HG03103 (cell line): ENCODE measurements around the gene INKA2.

Experiments used
- ATAC-seq: cut with Tn5 transposase; IDR thresholded peaks from one replicate; pipeline ENCODE4 v1.9.1; 2021; ENCODE audit warnings: low read depth; ENCODE audit not compliant: unreplicated experiment

The INKA2 gene

DNA sequence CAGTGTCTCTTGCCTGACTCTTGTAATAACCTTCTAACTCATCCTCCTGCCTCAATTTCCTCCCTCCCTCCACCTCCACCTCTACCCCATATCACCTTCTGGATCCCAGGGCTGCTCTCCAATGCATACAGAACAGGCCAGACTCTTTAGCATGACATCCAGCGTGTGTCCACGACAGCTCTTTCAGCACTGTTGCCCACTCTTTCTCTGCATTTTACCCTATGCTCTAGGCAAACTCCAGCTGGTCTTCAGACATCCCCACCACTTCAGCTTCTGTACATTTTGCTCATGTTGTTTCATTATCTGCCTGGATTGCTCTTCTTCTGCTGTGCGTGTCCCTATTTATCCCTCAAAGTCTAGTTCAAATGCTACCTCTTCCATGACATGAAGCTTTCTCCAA is 4.8 kb downstream of the INKA2 start:
- no peak for ATAC-seq

GRCh38 chr1:111733992-111734341 is 5.2 kb downstream of the INKA2 start:
- no peak for ATAC-seq

DNA sequence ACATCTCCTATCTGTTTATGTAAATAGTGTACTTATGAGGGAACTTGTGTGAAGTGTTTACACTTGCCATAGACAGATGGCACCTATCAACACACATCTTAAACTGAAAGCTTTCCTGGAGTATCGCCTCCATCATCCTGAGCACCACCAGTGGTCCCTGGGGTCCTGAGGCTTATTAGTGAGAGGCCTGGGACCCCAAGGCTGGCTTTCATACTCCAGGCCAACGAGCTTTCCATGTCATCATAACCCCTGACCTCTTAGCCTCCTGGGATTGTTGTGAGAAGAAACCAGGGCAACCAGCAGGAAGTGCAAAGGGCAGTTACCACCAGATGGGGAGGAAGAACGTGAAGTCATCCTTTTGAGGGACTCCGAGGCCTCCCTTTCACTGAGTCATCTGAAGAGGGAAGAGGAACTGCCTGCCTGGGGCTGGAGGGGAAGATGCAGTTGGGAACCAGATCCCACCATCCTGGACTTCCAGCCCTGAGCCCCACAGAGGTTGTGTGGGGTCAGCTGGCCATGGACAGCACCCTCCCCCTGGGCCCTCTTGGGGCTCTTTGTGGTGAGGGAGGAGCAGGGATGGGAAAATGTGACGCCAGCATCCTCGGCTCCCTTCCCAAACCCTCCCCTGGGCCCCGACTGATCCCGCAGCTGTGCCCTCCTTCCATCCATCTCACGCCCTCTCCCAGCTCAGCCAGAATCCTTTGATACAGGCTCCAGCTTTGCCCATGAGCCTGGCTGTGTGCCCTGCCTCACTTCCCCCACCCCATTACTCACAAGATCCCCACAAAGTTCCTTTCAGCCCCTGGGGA is 5.8 kb downstream of the INKA2 start:
- no peak for ATAC-seq

DNA sequence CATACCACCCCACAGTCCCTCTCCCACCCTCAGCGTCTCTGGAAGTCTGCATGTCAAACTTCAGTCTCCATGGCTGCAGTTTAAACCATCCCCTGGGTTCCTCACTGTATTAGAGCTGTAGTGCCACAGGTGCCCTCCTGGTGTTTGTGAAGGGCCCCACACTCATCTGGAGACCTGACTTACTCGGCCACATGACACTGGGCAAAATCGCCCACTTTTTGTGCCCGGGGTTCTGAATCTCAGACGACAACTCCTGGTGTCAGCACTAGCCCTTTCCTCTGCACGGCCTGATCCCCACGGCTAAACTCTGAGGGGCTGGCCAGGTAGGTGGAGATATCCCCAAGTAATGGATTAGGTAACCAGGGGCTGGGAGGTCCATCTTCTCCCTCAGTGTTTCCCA is 6.5 kb downstream of the INKA2 start:
- ATAC-seq, result no peak

- ATAC-seq, result no peak
These were observed 7.2 kb downstream of the INKA2 start for GRCh38 chr1:111731956-111732355.

DNA sequence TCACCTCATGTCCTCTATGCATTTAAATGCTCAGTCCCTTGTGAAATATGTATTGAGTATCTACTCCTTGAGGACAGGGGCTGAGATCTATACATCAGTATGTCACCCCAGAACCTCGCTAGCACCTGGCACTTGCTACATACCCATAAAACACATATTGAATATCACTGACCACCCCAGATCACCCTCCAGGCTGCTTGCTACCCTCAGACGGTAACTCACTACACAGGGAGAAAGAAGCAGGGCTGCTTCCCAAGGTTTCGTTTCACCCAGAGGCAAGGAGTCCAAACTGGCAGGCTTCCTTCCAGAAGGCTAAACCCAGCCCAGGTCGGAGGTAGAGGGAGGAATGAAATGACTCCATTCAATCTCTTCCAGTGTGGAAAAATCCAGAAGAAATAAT is 8.5 kb downstream of the INKA2 start:
- no peak for ATAC-seq

DNA sequence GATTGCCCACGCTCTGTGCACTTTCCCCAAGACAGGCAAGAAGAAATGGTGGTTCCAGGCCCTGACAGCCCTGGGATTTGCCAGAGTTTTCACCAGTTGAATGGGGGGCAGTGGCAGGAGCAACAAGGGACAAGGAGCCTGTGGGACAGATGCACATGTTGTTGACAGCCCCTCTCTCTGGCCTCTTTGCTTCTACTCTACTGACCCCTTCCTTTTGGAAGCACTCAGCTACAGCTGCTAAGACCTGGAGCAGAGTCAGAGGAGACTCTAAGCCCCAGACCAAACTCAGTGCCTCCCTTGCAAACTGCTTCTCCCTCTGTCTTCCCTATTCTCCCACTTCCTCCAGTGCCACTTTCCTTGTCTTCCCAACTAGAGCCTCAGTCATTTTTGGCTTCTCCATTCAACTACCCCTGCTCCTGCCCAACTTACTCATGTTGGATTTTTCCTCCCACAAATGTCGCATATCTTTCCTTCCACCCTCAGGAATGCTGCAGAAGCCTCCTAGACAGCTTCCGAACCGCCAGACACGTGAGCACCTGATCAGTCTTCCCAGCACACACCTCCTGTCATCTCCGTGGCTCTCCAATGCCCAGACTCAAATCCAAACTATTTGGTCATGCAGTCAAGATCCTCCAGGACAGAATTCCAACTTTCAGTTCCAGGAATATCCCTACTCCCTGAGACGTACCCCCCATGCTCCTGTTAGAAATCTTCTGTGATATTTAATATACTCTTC is 9.1 kb downstream of the INKA2 start:
- ATAC-seq, result no peak

GRCh38 chr1:111729271-111729921 is 9.8 kb downstream of the INKA2 start:
- no peak for ATAC-seq

DNA sequence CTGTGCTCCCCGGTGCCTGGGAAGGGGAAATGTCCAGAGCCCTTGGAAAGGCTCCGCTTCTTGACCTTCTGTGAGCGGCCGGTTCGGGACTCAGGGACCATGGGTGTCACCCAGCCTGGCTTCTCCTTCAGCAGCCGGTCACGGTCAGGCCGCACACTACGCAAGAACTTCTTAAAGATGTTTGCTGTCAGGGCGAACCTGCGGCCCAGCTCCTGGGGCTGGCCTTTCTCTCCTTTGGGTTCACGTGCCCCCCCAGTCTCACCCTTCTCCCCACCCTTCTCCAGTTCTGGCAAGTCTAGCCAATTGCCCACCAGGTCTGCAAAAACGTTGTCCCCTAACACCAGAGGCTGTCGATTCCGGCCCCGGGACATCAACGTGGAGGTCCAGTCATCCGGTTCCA is 12.1 kb downstream of the INKA2 start:
- no peak for ATAC-seq

DNA sequence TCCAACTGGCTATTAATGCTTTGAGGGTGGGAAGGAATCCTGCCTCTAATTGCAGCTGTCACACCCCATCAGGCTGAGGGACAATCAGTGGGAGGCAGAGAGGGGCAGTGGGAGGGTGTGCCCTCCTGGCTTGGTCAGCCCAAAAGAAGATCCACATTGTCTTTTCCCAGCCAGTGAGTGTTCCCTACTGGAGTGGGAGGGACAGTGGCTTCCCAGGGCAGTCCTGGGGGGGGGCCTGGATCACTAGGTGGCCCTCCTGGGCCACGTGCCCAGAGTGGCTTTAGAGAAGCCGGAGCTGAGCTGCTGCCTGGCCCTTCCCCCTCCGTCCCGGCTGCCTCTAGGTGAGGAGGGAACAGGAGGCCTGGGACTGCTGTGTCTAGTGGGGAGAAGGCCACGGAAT is 14.0 kb downstream of the INKA2 start:
- ATAC-seq, result no peak

GRCh38 chr1:111723871-111724270 is 15.3 kb downstream of the INKA2 start:
- ATAC-seq, result no peak

GRCh38 chr1:111723091-111723806 is 15.9 kb downstream of the INKA2 start:
- no peak for ATAC-seq

- ATAC-seq, result no peak
These were observed 18.0 kb downstream of the INKA2 start for GRCh38 chr1:111720977-111721786.

GRCh38 chr1:111720274-111720976 is 18.8 kb downstream of the INKA2 start:
- ATAC-seq, result no peak

- no peak for ATAC-seq
These were observed 19.5 kb downstream of the INKA2 start for GRCh38 chr1:111719674-111720132.

GRCh38 chr1:111719135-111719534 is 20.1 kb downstream of the INKA2 start:
- no peak for ATAC-seq

DNA sequence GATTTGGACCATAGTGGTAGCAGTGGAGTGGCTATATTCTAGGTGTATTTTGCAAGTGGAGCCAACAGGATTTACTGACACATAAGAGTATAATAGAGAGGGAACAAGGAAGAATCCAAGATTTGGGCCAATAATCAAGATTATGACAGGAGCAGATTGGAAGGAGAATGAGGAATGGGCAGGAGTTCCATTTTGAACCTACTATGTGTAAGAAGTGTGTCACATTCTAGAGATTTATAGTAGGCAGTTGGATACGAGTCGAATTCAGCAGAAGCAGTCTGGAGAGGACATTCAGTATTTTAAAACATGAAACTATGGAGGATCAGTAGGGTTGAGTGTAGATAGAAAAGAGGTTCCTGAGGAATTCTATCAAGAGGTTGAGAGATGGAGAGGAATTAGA is 21.7 kb downstream of the INKA2 start:
- ATAC-seq, result no peak

GRCh38 chr1:111716333-111716732 is 22.9 kb downstream of the INKA2 start:
- ATAC-seq, result no peak

- no peak for ATAC-seq
These were observed 29.2 kb downstream of the INKA2 start for GRCh38 chr1:111709986-111710385.
